Cardiac muscle cell (in vitro differentiated cells and primary cell): ENCODE data around the gene TTLL8. TPM values are rescaled to one million over a fixed set of nuclear protein-coding genes. Genes with fewer than 3 reads are reported as not detected.

Experiments used
- DNase-seq, 2 donors: peaks; one replicate each; pipeline versions ENCODE4 v3.0.0 to v3.0.0-alpha.2; 2010 to 2017; ENCODE audit warnings: low read depth in 1 of 2, low spot score in 1 of 2
- H3K27ac ChIP-seq: fragments of 200-600 bp; sonication (generic); 2 replicates; pipeline ENCODE4 v1.5.1; 2016
- H3K27me3 ChIP-seq: fragments of 200-600 bp; sonication (generic); 2 replicates; pipeline ENCODE4 v1.6.0; 2016; ENCODE audit warnings: control low read depth
- H3K36me3 ChIP-seq: fragments of 200-600 bp; sonication (generic); 2 replicates; pipeline ENCODE4 v1.5.1; 2016; ENCODE audit warnings: control low read depth
- H3K4me1 ChIP-seq: fragments of 200-600 bp; sonication (generic); 2 replicates; pipeline ENCODE4 v1.8.1; 2017; ENCODE audit warnings: low read depth, mild to moderate bottlenecking, mixed run types
- H3K4me3 ChIP-seq: fragments of 200-600 bp; sonication (generic); 2 replicates; pipeline ENCODE4 v1.5.1; 2016; ENCODE audit warnings: mild to moderate bottlenecking
- H3K9me3 ChIP-seq: fragments of 200-600 bp; sonication (generic); 2 replicates; pipeline ENCODE4 v1.5.1; 2017; ENCODE audit warnings: low read depth, mild to moderate bottlenecking, control low read depth
- CTCF ChIP-seq: IDR thresholded peaks from 2 replicates; pipeline ENCODE4 v1.5.1; 2012; ENCODE audit warnings: low read depth, mild to moderate bottlenecking, low read length
- polyA plus RNA-seq: library from polyadenylated mRNA; unstranded; fragments of >200 nt; fragmentation: Nextera tagmentation; extraction: Ambion mirVana; gene quantifications from 2 replicates; pipeline ENCODE4 v1.2.1, GENCODE V29; 2016
- total RNA-seq: library from RNA; depleted of rRNA; stranded (reverse); fragments of >200 nt; gene quantifications from 2 replicates; pipeline ENCODE4 v1.2.3, GENCODE V29; 2016

The TTLL8 gene
- total and polyA plus RNA-seq, 2 experiments from 2014 or later = not detected

DNA sequence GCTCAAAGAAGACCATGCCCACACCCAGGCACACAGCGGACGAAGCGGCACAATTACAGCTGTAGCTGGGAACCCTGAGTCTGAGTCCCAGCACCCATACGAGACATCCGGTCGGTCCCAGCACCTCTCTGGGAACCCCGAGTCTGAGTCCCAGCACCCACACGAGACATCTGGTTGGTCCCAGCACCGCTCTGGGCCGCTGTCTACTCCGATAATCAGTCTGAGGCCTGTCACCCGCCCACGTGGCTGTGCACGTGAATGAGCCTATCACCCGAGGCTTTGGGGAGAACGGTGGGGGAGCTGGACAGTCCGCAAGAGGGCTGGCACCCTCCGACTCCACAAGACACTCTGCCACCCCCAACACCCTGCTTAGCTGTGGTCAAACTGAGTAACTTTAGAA is 6.2 kb downstream of the TTLL8 start:
- Histone ChIP-seq H3K27ac (no peak overlapping the region), H3K36me3 (no peaks in the 10 kb centered on the region), H3K27me3 (no peaks in the 10 kb centered on the region), H3K9me3 (no peaks in the 10 kb centered on the region), H3K4me3 (no peak overlapping the region), H3K4me1 (no peaks in the 10 kb centered on the region)
- DNase-seq = no peak
- no peak for TF ChIP-seq CTCF

DNA sequence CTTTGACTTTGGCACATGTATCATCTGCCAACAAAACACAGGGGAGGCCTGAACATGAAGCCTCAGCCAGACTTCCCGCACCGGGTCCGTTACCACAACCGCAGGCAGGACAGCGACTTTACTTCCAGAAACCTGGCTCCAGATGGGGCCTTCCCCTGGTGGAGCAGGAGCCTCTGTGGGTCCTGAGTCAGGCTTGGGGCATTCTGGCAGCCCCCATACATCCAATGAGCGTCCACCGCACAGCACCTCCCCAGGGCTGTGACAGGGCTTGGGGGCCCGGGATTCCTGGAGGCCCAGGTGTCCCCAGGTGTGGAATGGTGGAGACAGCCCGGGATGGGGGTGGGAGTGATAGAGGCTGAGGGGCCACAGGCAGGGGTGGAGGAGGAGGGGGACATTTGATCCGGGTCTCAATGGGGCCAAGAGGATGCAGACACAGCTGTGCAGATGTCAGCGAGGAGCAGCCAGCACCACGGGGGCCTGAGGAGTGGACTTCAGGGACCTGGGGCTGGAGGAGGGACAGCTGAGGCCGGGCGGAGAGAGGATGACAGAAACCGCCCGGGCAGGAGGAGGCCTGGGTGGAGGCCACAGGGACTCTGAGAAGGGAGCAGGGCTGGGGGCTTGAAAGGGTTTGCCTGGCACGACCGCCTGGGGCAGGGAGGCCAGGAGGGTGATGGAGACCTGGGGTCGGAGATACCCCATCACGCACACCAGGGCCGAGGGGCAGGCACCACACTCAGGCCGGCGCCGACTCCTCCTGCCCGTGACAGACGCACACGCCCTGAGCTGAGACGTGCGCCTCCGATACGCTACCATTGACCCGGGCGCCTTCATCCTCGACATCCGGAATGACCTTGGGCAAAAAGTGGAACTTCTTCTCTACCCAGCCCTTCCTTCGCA is 8.6 kb downstream of the TTLL8 start:
- no peaks in the 10 kb centered on the region for H3K9me3 ChIP-seq
- H3K4me1 ChIP-seq = no peaks in the 10 kb centered on the region
- H3K27ac ChIP-seq = no peak overlapping the region
- H3K27me3 ChIP-seq = peaks cover 2% of the 10 kb centered on the region
- TF ChIP-seq CTCF = no peak
- H3K4me3 ChIP-seq = no peak overlapping the region
- H3K36me3 ChIP-seq = no peaks in the 10 kb centered on the region
- no peak for DNase-seq

DNA sequence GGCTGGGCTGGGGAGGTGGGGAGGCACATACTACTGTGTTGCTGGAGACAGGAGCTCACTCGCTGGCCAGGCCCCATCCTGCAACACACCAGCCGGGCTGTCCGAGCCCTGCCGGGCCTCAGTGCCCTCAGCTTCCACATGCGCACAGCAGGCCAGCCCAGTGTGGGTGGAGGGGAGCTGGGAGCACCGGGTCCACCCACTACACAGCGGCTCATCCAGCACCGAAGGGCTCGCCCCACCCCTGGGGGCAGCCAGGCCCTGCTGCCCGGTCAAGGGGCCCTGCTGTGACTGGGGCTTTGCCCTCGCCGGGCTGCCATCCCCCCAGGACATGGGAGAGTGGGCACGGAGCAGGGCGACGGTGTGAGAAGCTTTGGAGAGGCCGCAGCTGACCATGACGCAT is 9.3 kb downstream of the TTLL8 start:
- TF ChIP-seq CTCF = no peak
- Histone ChIP-seq H3K9me3 (no peaks in the 10 kb centered on the region), H3K4me3 (no peak overlapping the region), H3K27ac (no peak overlapping the region), H3K27me3 (peaks cover 2% of the 10 kb centered on the region), H3K4me1 (no peaks in the 10 kb centered on the region), H3K36me3 (no peaks in the 10 kb centered on the region)
- no peak for DNase-seq

- no peak for DNase-seq
- TF ChIP-seq CTCF = no peak
- Histone ChIP-seq H3K27me3 (peaks cover 2% of the 10 kb centered on the region), H3K9me3 (no peaks in the 10 kb centered on the region), H3K27ac (no peak overlapping the region), H3K36me3 (no peaks in the 10 kb centered on the region), H3K4me3 (no peak overlapping the region), H3K4me1 (no peaks in the 10 kb centered on the region)
These were observed 9.9 kb downstream of the TTLL8 start for GRCh38 chr22:50048061-50048765.

DNA sequence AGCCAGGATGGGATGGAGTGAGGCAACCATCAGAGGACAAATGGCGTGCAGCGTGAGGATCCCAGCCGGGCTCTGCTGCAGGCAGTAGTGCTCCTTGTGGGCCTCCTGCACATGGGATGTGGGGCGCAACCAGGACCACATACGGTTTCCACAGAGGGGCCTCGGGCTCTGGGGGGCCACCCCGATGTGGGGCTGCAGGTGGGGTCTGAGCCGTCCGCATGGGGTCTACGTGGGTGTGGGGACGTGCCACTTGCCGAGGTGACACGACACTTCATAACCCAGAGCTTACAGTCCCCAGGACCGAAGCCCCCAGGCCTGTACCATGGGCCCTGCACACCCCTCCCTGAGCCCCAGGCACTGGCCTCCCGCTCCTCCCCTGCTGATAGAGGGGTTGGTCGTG is 10.8 kb downstream of the TTLL8 start:
- TF ChIP-seq CTCF = no peak
- Histone ChIP-seq H3K36me3 (no peaks in the 10 kb centered on the region), H3K27me3 (peaks cover 2% of the 10 kb centered on the region), H3K4me1 (no peaks in the 10 kb centered on the region), H3K9me3 (no peaks in the 10 kb centered on the region), H3K4me3 (no peak overlapping the region), H3K27ac (no peak overlapping the region)
- no peak for DNase-seq
